Measurements from ENCODE around the gene PLXDC2.

Gene PLXDC2

DNA sequence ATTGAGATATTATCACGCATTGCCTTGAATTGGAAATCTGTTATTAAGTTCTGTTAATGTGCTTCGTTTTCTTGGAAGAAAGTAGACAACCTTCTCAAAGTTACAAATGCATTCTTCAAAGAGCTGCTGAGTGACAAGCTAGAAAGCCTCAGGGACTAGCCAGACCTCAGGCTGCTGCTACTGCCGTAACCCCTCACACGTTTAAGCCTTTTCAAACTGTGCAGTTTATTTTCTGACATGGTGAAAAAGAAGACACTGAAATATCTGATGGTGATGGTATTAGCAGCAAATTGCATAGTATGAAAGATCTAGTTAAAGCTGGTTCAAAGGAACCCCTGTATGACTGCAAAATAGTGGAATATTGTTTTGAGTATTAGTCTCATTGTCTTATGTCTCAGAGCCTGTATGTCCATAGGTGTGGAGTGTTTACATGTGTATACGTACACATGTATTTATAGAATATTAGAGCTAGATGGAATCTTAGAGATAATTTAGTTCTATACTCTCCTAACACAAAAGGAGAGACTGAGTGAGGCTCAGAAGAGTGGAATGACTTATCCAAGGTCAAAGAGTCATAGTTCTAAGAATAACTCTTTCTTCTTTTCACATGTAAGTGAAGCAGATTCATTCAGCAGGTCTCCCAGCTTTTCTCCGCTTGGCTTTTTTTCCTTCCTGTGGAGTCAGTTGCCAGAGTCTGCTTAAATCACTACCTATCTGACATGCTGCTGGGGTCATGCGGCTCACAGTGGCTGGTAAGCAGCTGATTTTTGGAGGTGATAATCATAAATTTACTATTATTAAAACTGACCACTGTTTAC, 431.9 kb downstream of the PLXDC2 start:
- DNase-seq (ENCODE audit: low read depth) = no peak
- no peak overlapping the region for H3K4me3 ChIP-seq (ENCODE audit: low read length)
- TF ChIP-seq, protein P1, sequence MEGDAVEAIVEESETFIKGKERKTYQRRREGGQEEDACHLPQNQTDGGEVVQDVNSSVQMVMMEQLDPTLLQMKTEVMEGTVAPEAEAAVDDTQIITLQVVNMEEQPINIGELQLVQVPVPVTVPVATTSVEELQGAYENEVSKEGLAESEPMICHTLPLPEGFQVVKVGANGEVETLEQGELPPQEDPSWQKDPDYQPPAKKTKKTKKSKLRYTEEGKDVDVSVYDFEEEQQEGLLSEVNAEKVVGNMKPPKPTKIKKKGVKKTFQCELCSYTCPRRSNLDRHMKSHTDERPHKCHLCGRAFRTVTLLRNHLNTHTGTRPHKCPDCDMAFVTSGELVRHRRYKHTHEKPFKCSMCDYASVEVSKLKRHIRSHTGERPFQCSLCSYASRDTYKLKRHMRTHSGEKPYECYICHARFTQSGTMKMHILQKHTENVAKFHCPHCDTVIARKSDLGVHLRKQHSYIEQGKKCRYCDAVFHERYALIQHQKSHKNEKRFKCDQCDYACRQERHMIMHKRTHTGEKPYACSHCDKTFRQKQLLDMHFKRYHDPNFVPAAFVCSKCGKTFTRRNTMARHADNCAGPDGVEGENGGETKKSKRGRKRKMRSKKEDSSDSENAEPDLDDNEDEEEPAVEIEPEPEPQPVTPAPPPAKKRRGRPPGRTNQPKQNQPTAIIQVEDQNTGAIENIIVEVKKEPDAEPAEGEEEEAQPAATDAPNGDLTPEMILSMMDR (conservative IDR thresholded peaks at IDR 0.05; ENCODE audit: low read depth, low read length) = no peak

DNA sequence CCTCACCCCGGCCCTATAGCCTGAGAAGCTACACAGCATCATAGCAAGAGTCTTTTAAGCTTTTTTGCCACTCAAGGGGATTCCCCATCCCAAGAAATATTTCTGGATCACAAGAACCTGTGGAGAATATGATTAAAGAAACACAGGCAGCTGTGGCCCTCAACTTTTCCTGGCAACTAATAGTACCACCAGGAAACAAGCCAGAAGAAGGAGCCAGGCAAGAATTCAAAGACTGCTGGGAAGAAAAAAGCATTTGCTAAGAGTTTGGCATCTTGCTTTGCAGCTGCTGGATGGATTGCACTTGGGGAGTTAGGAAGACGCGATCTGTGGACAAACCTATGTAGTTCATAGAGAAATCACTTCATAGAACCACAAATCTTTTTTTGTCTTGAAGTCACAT, 437.8 kb downstream of the PLXDC2 start:
- no peak for DNase-seq (ENCODE audit: low read depth)
- H3K4me3 ChIP-seq (ENCODE audit: low read length) = no peak overlapping the region
- TF ChIP-seq, protein P1 (conservative IDR thresholded peaks at IDR 0.05; ENCODE audit: low read depth, low read length) = no peak

DNA sequence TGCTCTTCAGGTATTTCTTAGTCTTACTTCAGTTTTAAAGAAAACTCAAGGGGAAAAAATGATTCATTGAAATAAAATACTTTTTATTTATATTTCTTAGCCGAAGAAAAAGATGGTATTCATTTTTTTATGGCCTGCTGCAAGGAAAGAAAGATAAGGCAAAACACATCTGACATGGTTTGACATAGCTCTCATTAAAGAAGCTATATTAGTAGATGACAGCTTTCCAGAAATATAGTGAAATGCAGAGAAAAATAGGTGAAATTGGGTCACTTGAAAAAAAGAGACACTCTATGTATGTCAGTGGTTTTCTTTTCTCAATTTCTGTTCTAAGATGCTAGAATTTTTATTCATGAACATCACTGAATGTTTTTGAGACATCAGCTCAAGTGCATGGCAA, 438.3 kb downstream of the PLXDC2 start:
- TF ChIP-seq, protein P1 (conservative IDR thresholded peaks at IDR 0.05; ENCODE audit: low read depth, low read length) = no peak
- H3K4me3 ChIP-seq (ENCODE audit: low read length) = no peak overlapping the region

DNA sequence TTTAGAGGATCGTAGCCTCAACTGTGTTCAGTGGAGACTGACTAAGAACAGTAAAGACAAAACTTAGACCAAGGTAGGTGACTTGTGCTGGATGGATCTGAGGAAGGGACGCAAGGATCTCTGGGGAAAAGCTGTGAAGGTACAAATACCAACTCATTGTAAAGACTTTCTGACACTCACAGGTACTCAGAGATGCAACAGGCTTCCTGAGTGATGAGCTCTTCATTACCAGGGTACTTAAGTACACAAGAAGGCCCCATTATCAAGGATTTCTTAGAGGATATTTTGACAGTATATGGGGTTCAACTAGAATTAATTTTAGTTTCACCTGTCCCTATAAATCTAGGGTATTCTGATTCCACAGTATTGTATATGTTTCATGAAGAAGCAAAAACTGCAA, 440.7 kb downstream of the PLXDC2 start:
- no peak for DNase-seq (ENCODE audit: low read depth)
- H3K4me3 ChIP-seq (ENCODE audit: low read length) = no peak overlapping the region

More for the DNA sequence above, 438.3 kb downstream of the PLXDC2 start:
- DNase-seq (ENCODE audit: low read depth) = no peak

DNA sequence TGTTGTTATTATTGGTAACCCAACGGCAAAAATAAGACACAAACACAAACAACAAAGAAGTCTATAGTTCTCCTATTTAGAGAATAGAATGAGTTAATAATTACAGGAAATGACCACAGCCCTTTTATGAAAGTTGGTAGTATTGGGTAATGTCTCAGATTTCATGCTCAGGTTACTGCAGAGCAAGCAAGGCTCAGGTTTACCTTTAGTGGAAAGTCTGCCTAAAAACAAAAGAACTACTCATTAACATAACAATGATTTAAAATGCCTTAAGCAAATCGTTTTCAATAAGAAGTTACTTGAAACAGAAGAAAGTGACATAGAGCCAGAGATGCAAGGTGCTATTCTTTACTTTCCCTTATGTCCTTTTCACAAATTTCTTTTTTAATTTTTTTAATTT, 441.2 kb downstream of the PLXDC2 start:
- TF ChIP-seq, protein P1 (conservative IDR thresholded peaks at IDR 0.05; ENCODE audit: low read depth, low read length) = no peak
- H3K4me3 ChIP-seq (ENCODE audit: low read length) = no peak overlapping the region
- no peak for DNase-seq (ENCODE audit: low read depth)

More for the DNA sequence above, 440.7 kb downstream of the PLXDC2 start:
- TF ChIP-seq, protein P1 (conservative IDR thresholded peaks at IDR 0.05; ENCODE audit: low read depth, low read length) = no peak

DNA sequence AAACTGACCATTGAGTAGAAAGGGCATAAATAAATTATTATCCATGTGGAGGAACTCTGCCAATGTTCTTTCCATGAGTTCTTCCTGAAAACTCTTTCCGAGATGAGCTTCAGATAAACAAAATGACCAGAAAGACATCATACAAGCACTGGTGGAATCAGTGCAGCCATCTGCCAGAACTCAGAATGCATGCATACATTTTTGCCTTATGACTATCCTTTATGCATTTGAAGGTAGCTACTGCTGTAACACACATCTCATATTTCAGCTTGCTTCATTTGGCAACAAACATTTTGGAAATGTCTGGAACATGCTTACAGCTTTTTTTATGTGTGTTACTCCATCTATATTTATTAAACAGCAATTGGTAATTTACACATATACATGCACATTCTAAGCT, 448.9 kb downstream of the PLXDC2 start:
- TF ChIP-seq, protein P1 (conservative IDR thresholded peaks at IDR 0.05; ENCODE audit: low read depth, low read length) = no peak
- H3K4me3 ChIP-seq (ENCODE audit: low read length) = no peak overlapping the region
- DNase-seq (ENCODE audit: low read depth) = no peak

DNA sequence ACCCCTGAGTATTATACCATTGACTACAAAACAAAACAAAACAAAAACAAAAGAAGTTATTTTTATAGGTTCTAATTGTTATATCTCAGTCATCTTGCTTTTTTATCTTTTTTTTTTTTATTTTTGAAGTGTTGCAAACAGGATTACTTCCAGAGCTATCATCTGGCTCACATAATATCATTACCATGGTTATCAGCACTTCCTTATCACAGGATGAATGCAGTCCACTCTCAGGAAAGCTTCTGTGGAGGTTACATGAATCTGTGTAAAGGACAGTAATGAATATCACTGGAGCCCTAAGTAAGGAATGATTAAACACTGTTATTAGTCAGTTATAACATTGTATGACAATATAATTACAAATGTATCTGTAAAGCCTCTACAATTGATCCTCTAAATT, 451.5 kb downstream of the PLXDC2 start:
- DNase-seq (ENCODE audit: low read depth) = no peak
- H3K4me3 ChIP-seq (ENCODE audit: low read length) = no peak overlapping the region
- TF ChIP-seq, protein P1 (conservative IDR thresholded peaks at IDR 0.05; ENCODE audit: low read depth, low read length) = no peak
